Measurements from ENCODE around the gene WWC1.

Gene WWC1

DNA sequence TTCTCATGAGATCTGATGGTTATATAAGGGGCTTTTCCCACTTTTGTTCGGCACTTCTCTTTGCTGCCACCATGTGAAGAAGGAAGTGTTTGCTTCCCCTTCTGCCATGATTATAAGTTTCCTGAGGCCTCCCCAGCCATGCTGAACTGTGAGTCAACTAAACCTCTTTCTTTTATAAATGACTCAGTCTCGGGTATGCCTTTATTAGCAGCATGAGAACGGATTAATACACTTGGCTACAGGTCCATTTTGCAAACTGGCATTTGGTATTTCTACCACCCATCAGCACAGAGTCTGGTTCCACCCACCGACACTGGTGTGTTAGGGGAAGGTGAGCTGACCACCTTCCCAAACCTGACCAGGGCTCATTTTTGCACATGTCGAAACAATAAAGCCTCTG is 146.9 kb downstream of the WWC1 start:
- no peak for DNase-seq (ENCODE audit: low read depth, low spot score)

DNA sequence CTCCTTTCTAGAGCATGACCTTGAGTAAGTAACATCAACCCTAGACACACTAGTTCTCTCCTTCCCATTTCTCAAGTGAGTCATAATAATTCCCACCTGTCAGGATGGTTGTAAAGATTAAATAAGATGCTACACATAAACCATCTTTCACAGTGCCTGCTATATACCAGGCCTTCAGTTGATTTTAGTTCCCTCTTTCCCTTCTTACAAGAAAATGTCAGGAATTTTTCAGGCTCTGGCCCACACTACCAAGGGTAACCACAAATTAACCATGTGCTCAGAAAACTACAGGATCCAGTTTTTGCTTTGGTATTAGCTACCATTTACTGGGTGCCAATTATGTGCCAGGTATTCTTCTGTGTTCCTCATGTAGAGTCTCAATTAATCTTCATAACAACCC is 152.1 kb downstream of the WWC1 start:
- DNase-seq (ENCODE audit: low read depth, low spot score) = no peak

DNA sequence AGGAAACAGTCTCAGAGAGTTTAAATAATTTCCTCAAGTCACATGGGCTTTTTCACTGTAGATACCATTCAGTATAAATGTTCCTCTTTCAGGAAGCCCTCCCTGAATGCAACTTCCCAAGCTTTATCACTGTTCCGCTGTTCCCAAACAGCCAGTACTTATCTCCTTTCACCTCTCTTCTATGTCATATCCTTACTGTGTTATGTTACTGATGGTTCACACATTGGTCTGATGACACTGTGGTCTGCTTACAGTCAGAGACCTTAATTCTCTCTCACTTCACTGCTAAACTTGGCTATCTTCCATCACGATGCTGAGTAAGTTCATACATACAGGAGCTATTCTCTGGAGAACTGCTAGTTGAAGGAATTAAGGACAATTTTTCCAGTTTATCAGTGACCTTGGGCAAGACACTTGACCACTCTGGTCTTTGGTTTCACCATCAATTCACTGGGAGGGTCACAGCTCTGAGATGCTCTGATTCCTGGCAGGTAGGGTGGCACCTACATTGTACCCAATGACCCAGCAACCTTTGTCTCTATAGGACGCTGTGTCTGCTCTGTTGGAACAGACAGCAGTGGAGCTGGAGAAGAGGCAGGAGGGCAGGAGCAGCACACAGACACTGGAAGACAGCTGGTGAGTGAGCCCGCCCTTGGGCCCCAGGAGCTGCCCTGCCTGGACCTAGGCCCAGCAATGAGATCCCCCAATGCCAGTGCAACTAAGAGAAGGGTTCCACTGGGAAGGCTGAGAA is 152.7 kb downstream of the WWC1 start:
- DNase-seq (ENCODE audit: low read depth, low spot score) = no peak

DNA sequence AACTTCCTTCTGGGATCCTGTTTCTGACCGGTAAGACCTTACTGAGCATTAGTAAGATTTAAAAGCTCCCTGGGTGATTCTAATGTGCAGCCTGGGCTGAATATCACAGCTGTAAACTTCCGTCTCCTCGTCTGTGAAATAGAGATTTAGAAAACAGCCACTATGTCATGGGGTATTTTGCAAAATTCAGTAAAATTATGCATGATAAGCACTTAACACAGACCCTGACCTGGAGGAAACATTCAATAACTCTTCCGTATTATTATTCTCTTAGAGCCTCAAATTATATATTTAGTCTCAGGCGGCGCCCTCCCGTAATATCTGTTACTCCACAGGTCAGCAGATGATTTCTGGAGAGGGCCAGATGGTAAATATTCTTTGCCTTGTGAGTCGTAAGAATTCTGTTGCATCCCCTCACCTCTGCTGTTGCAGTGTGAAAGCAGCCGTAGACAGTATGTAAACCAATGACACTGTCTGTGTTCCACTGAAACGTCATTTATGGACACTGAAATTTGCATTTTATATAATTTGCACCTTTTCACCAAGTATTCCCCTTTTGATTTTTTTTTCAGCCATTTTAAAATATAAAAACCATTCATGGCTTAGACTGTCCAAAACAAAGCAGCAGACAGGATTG is 155.7 kb downstream of the WWC1 start:
- no peak for DNase-seq (ENCODE audit: low read depth, low spot score)

DNA sequence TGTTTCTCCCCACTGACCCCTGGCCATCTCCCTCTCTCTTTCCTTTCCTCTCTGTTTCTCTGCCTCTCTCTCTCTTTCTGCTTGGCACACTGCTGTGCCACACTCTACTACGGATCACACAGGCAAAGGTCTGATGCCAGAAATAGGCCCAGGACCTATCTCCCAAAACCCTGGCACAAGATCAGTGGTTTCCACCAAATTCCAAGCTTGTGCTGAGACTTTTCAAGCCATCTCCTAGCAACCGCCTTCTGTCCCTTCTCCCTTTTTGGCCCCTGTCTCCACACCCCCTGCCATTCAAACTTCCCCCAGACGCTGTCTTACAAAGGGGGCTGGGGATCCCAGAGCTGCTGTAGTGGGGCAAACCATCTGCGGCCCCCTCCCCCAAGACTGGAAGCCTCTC is 156.4 kb downstream of the WWC1 start:
- no peak for DNase-seq (ENCODE audit: low read depth, low spot score)

DNA sequence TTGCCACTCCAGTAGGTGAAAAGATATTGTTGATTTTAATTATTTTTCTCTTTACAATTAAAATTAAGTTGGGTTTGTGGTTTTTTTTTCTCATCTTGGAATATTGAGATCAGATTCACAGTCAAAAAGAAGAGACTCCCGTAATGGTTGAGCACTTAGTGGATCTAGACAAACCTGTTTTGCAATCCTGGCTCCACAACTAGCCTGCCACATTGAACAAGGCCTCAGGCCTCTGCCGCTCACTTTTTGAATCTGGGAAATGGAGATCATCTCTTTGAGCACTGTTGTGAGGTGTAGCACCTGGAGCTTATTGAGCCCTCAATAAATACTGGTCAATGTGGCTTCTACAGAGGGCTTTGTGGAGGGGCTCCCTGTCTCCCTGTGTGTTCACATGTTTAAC is 157.7 kb downstream of the WWC1 start:
- DNase-seq (ENCODE audit: low read depth, low spot score) = no peak

DNA sequence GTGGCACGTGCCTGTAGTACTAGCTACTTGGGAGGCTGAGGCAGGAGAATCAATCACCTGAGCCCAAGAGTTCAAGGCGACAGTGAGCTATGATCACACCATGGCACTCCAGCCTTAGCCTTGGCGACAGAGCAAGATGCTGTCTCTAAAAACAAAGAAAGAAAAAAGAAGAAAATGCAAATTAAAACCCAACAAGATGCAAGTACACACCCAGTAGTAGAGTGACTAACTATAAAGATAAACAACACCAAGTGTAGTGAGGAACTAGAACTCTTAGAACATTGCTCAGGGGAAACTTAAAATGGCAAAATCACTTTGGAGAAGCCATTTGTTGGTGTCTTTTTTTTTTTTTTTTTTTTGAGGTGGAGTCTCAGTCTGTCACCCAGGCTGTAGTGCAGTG is 160.1 kb downstream of the WWC1 start:
- no peak for DNase-seq (ENCODE audit: low read depth, low spot score)

DNA sequence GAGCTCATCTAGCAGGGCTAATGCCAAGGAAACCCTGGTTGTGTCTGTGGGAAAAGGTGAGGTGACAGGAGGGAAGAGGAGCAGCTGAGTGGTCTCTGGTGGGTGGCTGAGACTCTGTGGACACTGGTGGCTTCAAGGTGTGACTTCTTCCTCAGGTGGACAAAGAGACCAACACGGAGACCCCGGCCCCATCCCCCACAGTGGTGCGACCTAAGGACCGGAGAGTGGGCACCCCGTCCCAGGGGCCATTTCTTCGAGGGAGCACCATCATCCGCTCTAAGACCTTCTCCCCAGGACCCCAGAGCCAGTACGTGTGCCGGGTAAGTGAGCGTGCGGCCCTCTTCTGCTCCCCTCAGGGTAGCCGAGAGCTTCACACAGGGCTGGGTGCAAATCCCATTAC is 163.8 kb downstream of the WWC1 start:
- no peak for DNase-seq (ENCODE audit: low read depth, low spot score)

DNA sequence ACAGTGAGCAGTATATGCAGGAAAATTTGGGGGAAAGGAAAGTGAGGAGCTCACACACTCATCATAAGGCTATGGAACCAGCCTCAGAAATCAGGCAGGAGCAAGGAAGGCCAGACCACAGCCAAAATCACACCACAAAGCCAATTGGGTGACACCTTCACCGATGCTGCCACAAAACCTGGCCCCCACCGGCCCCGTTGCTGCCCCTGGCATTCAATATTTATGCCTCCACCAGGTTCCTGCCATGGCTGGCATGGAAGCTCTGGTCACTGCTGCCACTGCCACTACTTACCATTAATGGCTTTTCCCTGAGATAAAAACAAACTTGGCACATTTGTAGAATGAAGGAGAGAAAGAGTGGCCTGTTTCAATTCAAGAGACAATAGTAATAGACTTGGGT is 166.1 kb downstream of the WWC1 start:
- no peak for DNase-seq (ENCODE audit: low read depth, low spot score)

DNA sequence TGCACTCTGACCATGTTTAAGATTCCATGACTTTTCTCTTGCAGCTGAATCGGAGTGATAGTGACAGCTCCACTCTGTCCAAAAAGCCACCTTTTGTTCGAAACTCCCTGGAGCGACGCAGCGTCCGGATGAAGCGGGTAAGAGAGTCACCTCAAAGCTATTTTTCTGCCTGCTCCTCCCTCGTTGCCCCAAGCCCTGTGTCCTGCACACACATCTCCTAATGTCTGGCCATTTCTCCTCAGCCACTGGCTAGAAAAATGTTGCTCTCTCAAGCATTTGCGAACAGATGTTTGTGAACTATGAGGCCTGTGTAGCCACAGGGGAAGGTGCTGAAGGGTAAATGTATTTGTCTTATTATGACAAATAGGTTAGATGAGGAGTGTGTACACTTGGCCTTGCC is 169.2 kb downstream of the WWC1 start:
- no peak for DNase-seq (ENCODE audit: low read depth, low spot score)

DNA sequence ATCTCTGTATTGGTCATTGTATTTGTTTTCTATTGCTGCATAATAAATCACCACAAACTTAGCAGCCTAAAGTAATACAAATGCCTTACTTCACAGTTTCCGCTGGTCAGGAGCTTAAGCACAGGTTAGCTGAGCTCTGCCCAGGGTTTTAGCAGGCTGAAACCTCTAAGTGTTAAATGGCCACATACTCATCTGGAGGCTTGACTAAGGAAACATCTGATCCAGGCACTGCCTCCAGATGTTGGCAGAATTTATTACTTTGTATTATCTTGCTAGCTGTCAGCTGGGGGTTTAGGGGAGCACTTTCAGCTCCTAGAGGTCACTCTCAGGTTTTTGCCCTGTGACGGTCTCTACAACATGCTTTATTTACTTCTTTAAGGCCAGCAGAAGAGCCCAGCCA is 171.6 kb downstream of the WWC1 start:
- DNase-seq (ENCODE audit: low read depth, low spot score) = no peak

DNA sequence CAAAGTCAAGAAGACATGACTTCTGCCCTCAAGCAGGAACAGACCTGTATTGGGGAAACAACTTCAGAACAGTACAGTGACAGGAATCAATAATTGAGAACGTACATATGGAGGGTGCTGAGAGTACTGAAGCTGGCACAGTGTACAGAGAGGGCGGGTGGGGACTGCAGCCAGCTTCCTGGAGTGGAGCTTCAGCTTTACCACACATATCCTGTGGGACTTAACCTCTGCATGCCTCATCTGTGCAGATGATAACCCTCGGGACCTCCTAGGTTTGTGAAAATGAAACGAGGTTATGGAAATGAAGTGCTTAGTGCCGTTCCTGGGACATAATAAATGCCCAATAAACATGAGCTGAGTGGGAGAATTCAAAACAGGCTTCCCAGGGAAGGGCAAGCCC is 172.8 kb downstream of the WWC1 start:
- no peak for DNase-seq (ENCODE audit: low read depth, low spot score)

DNA sequence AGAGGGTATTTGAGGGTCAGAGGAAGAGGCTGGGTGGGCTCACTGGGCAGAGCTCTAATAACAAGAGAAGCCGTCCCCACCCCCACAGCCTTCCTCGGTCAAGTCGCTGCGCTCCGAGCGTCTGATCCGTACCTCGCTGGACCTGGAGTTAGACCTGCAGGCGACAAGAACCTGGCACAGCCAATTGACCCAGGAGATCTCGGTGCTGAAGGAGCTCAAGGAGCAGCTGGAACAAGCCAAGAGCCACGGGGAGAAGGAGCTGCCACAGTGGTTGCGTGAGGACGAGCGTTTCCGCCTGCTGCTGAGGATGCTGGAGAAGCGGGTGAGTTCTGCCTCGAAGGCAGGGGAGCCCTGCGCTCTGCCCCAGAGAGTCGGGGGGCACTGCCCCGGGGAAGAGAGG is 173.2 kb downstream of the WWC1 start:
- DNase-seq (ENCODE audit: low read depth, low spot score) = no peak

DNA sequence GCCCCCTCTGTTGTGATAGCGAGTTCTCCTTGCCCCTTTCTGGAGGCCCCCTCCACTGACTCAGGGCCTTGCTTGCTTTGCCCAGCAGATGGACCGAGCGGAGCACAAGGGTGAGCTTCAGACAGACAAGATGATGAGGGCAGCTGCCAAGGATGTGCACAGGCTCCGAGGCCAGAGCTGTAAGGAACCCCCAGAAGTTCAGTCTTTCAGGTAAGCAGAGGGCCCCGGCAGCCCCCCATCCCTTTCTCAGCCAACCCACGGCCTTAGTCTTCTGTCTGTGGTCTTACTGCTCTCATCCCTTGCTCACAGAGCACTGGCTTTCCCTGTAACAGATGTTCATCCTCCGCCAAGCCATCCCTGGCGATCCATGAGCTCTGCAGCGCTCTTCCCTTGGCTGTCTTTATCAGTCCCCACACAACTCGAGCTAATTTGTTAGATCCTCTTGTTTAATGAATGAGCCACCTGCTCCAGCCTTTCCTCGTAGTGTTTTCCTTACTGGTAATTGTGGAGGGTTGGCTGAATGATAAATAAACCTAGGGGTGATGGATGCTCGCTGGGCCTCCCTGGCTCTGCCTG is 176.4 kb downstream of the WWC1 start:
- DNase-seq (ENCODE audit: low read depth, low spot score) = no peak

DNA sequence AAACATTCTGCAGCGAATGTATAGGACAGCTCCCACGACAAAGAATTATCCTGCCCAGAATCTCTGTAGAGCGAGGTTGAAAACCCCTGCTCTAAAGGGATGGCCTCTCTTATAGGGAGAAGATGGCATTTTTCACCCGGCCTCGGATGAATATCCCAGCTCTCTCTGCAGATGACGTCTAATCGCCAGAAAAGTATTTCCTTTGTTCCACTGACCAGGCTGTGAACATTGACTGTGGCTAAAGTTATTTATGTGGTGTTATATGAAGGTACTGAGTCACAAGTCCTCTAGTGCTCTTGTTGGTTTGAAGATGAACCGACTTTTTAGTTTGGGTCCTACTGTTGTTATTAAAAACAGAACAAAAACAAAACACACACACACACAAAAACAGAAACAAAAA is 177.4 kb downstream of the WWC1 start:
- no peak for DNase-seq (ENCODE audit: low read depth, low spot score)

DNA sequence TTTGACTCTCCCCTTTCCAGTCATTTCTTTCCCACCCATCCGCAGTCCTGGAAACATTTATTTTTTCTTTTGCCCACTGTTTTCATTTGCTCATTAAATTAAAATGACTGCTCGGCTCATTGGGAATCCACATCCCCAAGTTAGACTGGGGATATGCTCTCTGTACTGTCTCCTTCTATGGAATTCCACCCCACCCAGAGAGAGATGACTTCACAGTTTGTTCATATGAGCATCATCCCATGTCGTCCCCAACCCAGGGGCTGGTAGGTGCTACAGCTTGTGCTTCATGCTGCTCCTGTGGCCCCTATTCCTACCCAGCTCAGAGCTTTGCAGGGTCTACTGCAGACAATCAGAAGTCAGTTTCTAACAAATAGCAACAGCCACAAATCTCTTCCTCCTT is 178.4 kb downstream of the WWC1 start:
- DNase-seq (ENCODE audit: low read depth, low spot score) = no peak

DNA sequence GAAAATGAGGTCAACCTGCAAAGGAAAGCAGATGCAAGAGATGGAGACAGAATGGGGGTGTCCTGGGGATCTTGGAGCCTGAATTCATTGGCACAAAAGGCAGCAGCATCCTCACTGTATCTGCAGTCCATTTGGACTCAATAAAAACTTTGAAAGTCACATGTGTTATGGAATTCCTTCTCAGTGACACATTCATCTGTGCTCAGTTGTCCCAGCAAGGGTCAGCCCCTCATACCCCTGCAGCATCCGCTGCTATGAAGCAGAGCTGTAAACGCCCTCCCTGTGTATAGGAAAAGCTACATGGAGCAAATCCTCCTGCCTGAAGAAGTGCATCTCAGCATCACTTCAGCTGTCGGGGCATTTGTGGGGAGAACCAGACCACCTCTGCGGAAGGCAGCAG is 180.3 kb downstream of the WWC1 start:
- DNase-seq (ENCODE audit: low read depth, low spot score) = no peak

DNA sequence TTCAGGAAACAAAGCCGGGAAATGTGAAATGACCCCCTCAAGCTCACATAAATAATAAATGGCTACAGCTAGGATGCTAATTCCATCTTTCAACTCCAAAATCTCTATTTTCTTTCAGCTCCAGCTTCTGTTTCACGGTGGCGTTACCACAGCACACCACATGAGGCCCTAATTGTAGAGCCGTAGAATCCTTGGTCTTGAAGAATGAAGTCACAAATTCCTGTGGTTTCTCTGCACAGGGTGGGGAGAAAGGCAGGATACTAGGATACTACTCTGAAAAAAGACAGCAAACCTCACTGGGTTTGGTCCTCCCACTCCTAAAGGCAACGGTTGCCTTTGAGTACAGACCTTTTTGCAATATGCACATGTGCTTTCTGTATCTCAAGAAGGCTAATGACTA is 180.9 kb downstream of the WWC1 start:
- DNase-seq (ENCODE audit: low read depth, low spot score) = no peak

DNA sequence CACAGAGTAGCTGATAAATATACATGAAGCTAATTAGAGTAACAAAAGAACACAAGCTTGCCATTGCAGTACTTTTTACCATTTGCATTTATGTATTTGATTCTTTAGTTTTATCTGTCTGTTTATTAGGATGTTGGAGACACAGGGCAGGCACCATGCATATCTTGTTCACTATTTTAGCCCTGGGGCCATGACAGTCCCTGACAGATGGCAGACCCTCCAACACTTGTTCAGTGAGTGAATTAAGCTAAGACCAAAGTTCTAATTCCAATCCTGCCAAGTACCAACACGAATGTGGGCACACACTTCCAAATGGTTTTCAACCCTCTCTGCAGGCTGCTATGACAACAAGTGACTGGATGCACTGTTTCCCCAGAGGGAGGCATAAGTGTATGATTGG is 182.9 kb downstream of the WWC1 start:
- no peak for DNase-seq (ENCODE audit: low read depth, low spot score)

DNA sequence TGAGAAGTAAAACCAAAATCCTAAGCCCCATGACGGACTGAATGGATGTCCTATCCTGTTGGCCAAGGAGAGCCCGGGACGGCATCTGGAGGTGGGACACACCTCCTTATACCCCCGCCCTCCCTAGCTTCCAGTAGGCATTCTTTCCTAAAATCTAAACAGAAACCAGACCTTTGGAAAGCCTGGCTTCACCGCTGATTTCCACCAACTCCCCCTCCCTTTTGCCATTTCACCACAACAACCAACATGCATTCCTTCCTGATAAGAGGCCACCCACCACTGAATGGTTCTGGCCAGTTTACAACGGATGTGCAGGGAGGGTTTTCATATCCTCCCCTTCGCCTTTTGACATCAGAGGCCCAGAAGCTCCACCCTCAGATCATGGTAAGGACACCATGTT is 185.6 kb downstream of the WWC1 start:
- DNase-seq (ENCODE audit: low read depth, low spot score) = no peak

DNA sequence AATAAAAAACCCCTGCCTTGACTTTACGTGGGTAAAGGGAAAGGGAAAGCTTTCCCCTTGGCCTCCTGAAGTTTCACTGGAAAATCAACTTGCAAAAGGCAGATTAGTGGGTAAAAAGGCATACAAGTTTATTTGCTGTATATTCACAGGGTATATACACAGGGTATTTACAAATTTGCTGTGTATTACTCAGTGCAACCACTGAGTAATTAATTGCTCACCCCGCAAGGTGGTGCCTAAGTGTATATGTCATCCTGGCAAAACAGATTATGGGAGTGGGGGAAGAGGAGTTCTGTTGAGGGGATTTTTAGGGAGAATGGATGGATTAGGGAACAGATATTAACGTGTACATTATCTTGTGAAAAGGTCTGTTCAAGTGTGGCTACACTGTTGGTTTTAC is 187.7 kb downstream of the WWC1 start:
- DNase-seq (ENCODE audit: low read depth, low spot score) = no peak

DNA sequence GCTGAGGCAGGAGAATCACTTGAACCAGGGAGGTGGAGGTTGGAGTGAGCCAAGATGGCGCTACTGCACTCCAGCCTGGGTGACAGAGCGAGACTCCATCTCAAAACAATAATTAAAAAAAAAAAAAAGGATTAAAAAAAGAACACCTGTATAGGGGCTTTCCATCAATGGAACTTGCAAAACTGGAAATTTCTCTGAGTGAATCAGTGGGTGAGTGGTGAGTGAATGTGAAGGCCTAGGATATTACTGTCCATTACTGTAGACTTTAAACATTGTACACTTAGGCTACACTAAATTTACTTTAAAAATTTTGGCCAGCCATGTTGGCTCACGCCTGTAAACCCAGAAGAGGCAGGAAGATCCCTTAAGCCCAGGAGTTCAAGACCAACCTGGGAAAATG is 189.2 kb downstream of the WWC1 start:
- no peak for DNase-seq (ENCODE audit: low read depth, low spot score)

DNA sequence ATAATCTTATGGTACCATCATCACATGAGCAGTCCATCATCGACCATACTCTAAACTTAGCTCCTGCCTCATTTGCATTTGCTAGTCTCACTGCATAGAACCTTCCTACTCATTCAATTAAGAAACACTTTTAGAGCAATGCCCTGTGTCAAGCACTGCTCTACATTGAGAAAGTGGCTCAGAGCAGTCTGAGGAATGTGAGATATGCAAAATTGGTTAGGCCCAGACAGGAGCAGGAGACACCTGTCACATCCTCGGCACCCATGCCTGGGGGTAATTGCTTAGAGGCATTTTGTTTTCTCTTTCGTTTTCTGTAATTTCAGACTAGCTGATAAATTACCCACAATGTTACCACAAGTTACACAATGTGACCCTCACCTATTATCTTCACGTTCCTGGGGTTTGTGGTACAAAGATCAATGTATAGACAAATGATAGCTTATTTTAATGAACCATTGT is 189.9 kb downstream of the WWC1 start:
- no peak for DNase-seq (ENCODE audit: low read depth, low spot score)
